Naive B cell (primary cell): Measurements from ENCODE around the gene MCC. TPM values are rescaled to one million over a fixed set of nuclear protein-coding genes. Genes with fewer than 3 reads are reported as not detected.
A peak's percentile ranks its signal among the peaks of the same experiment; 100 is the strongest.

ENCODE experiments used
- ATAC-seq, 2 donors: fragments of 150-1000 bp; cut with Tn5 transposase; 2 replicates each; pipeline ENCODE4 v1.10.0; 2021; ENCODE audit warnings: low read depth in 2 of 2, mild to moderate bottlenecking in 2 of 2, moderate library complexity in 2 of 2
- DNase-seq: peaks from one replicate; pipeline ENCODE4 v3.0.0; 2022
- H3K27ac Mint-ChIP-seq, 6 donors: one replicate each; pipeline ENCODE4 v1.8.0; 2020 to 2022; ENCODE audit warnings: mild to moderate bottlenecking in 6 of 6, mixed read lengths in 6 of 6, moderate library complexity in 5 of 6, inconsistent platforms in 2 of 6
- H3K27me3 Mint-ChIP-seq, 3 donors: one replicate each; pipeline ENCODE4 v1.8.0; 2021 to 2022; ENCODE audit warnings: mixed read lengths in 3 of 3, mild to moderate bottlenecking in 1 of 3
- H3K36me3 Mint-ChIP-seq, 2 donors: one replicate each; pipeline ENCODE4 v1.8.0; 2020 to 2022; ENCODE audit warnings: mixed read lengths in 2 of 2, inconsistent platforms in 1 of 2, mild to moderate bottlenecking in 1 of 2
- H3K4me1 Mint-ChIP-seq, 3 donors: one replicate each; pipeline ENCODE4 v1.8.0; 2020 to 2022; ENCODE audit warnings: mixed read lengths in 3 of 3, inconsistent platforms in 1 of 3, mild to moderate bottlenecking in 1 of 3, moderate library complexity in 1 of 3
- H3K4me3 Mint-ChIP-seq, 8 donors: one replicate each; pipeline ENCODE4 v1.8.0; 2020 to 2022; ENCODE audit warnings: mild to moderate bottlenecking in 8 of 8, mixed read lengths in 8 of 8, moderate library complexity in 8 of 8, inconsistent platforms in 2 of 8
- H3K9me3 Mint-ChIP-seq, 7 donors: one replicate each; pipeline ENCODE4 v1.8.0; 2020 to 2022; ENCODE audit warnings: mixed read lengths in 7 of 7, mild to moderate bottlenecking in 5 of 7, inconsistent platforms in 2 of 7, moderate library complexity in 1 of 7
- polyA plus RNA-seq, 6 donors: library from polyadenylated mRNA; unstranded; fragments of 300-500 nt; fragmentation: Illumina TruSeq; gene quantifications; one replicate each; pipeline ENCODE4 v1.2.3, GENCODE V29; 2021; ENCODE audit warnings: low read depth in 6 of 6

The MCC gene
- polyA plus RNA-seq, 6 donors from 2014 or later: 0.16 to 0.56 (median 0.31) TPM; not detected in 1

DNA sequence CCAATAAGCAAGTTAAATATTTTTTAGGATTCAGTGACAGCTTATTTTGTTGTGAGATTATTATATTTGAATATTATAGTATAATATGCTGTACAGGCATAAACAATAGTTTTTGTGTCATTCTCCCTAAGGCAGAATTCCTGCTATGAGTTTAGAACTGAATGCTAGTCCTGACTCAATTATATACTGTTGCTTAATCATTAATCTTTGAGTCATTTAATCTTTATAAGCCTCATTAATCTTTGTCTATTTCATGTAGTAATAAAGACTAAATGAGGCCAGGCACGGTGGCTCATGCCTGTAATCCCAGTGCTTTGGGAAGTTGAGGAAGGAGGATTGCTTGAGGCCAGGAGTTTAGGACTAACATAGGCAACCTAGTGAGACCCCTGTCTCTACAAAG is 515.2 kb downstream of the MCC start:
- H3K4me1 Mint-ChIP-seq: peaks cover 12 to 22% (median 19%) of the 10 kb centered on the region in 3 donors
- H3K4me3 Mint-ChIP-seq: no peak overlapping the region
- peaks cover 0 to 7% of the 10 kb centered on the region in 2 donors for H3K36me3 Mint-ChIP-seq
- no peaks in the 10 kb centered on the region for H3K9me3 Mint-ChIP-seq
- H3K27me3 Mint-ChIP-seq: no peaks in the 10 kb centered on the region
- H3K27ac Mint-ChIP-seq: peak overlapping the region in 1 of 6 donors; percentile 74
- DNase-seq: no peak
- ATAC-seq: no peak

Other genes with a start within 250 kb of the MCC start
- gene TSSK1B, start 53.5 kb downstream of the MCC start, polyA plus RNA-seq: not detected
- gene YTHDC2, start 25.2 kb upstream of the MCC start, polyA plus RNA-seq: 10 to 100 TPM in 5 of 6 donors, 1 to 10 TPM in 1; 8.1 to 20.0 (median 15.0) TPM